Endometrial microvascular endothelial cells (primary cell): ENCODE measurements around the gene KCNT1. TPM values are rescaled to one million over a fixed set of nuclear protein-coding genes. Genes with fewer than 3 reads are reported as not detected.

Experiments used
- in situ Hi-C: cut with HindIII; loops from 2 replicates; pipeline ENCODE4 v1.10.0; 2017; ENCODE audit warnings: low sequenced_read_pairs, low pct_unique_long_range_greater_than_20kb; ENCODE audit errors: inconsistent ontology term
- total RNA-seq: library from RNA; depleted of rRNA; stranded (reverse); fragments of >200 nt; gene quantifications from one replicate; pipeline ENCODE4 v1.2.3, GENCODE V29; 2015; ENCODE audit errors: inconsistent ontology term

KCNT1 gene
- total RNA-seq, 1 donor from 2014 or later = not detected

GRCh38 chr9:135753391-135754105 lies 51.6 kb downstream of the KCNT1 start:
- in situ Hi-C loops = no loop called here

- in situ Hi-C loops = no loop called here
These were observed 54.6 kb downstream of the KCNT1 start for GRCh38 chr9:135756576-135756975.

GRCh38 chr9:135757356-135757755 lies 55.4 kb downstream of the KCNT1 start:
- in situ Hi-C loops = no loop called here

GRCh38 chr9:135758056-135758455 lies 56.1 kb downstream of the KCNT1 start:
- in situ Hi-C loops = no loop called here

- in situ Hi-C loops = no loop called here
These were observed 56.9 kb downstream of the KCNT1 start for GRCh38 chr9:135758870-135759269.

GRCh38 chr9:135759676-135760300 lies 57.8 kb downstream of the KCNT1 start:
- in situ Hi-C loops = no loop called here

- in situ Hi-C loops = no loop called here
These were observed 58.5 kb downstream of the KCNT1 start for GRCh38 chr9:135760465-135760864.

GRCh38 chr9:135761150-135761844 lies 59.3 kb downstream of the KCNT1 start:
- in situ Hi-C loops = no loop called here

- in situ Hi-C loops = no loop called here
These were observed 59.8 kb downstream of the KCNT1 start for GRCh38 chr9:135761845-135762168.

- in situ Hi-C loops = no loop called here
These were observed 60.9 kb downstream of the KCNT1 start for GRCh38 chr9:135762921-135763320.

GRCh38 chr9:135763716-135764446 lies 61.9 kb downstream of the KCNT1 start:
- in situ Hi-C loops = no loop called here

- in situ Hi-C loops = no loop called here
These were observed 62.7 kb downstream of the KCNT1 start for GRCh38 chr9:135764731-135765130.

- in situ Hi-C loops = no loop called here
These were observed 63.4 kb downstream of the KCNT1 start for GRCh38 chr9:135765416-135765815.

GRCh38 chr9:135766251-135766650 lies 64.3 kb downstream of the KCNT1 start:
- in situ Hi-C loops = no loop called here

GRCh38 chr9:135766707-135767106 lies 64.7 kb downstream of the KCNT1 start:
- in situ Hi-C loops = no loop called here

- in situ Hi-C loops = no loop called here
These were observed 66.7 kb downstream of the KCNT1 start for GRCh38 chr9:135768516-135769218.

- in situ Hi-C loops = no loop called here
These were observed 67.7 kb downstream of the KCNT1 start for GRCh38 chr9:135769489-135770202.

- in situ Hi-C loops = no loop called here
These were observed 68.2 kb downstream of the KCNT1 start for GRCh38 chr9:135770203-135770535.

- in situ Hi-C loops = no loop called here
These were observed 68.8 kb downstream of the KCNT1 start for GRCh38 chr9:135770771-135771170.
